ENCODE data around the gene CIITA.

CIITA gene

DNA sequence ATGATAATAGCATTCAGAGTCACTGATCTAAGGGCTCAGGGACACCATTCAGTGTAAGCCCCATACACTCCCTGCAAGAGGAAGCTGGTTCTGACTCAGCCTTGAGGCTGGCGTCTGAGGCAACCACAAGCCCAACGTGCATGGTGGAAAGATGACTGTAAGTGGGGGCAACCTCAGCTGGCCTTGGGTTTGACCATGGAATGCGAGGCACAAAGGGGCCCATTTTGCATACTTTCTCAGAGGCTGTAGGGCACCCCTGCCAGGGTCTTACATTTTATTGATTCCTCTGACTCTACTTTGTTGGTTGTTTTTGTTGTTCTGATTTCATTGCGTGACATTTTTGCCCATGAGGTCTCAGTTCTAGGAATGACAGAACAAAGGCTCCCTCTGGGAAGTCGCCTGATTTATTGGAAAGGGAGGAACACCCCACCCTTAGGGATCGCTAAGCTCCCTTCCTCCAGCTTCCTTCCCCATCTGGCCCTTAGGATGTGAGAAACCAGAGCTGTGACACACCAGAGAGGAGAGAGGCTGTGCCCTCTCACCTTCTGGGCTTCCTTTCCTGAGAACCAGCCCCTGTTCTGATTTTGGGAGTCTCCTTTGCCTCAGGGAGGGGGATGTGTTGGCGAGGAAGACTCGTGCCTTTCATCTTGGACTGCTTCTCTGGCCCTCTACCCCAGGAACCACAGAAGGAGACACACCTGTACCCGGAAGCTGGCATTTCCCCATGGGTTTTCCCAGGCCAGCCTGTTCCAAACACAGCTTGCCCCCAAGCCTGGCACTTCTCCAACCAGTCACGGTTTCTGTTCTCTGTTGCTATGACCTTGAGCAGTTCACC lies 5.6 kb upstream of the CIITA start:
- TF ChIP-seq, protein P1, sequence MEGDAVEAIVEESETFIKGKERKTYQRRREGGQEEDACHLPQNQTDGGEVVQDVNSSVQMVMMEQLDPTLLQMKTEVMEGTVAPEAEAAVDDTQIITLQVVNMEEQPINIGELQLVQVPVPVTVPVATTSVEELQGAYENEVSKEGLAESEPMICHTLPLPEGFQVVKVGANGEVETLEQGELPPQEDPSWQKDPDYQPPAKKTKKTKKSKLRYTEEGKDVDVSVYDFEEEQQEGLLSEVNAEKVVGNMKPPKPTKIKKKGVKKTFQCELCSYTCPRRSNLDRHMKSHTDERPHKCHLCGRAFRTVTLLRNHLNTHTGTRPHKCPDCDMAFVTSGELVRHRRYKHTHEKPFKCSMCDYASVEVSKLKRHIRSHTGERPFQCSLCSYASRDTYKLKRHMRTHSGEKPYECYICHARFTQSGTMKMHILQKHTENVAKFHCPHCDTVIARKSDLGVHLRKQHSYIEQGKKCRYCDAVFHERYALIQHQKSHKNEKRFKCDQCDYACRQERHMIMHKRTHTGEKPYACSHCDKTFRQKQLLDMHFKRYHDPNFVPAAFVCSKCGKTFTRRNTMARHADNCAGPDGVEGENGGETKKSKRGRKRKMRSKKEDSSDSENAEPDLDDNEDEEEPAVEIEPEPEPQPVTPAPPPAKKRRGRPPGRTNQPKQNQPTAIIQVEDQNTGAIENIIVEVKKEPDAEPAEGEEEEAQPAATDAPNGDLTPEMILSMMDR (conservative IDR thresholded peaks at IDR 0.05; ENCODE audit: low read depth, low read length), result no peak
- no peak overlapping the region for H3K4me3 ChIP-seq (ENCODE audit: low read depth, low read length)
- peak; percentile 78 for DNase-seq (ENCODE audit: low read depth)

DNA sequence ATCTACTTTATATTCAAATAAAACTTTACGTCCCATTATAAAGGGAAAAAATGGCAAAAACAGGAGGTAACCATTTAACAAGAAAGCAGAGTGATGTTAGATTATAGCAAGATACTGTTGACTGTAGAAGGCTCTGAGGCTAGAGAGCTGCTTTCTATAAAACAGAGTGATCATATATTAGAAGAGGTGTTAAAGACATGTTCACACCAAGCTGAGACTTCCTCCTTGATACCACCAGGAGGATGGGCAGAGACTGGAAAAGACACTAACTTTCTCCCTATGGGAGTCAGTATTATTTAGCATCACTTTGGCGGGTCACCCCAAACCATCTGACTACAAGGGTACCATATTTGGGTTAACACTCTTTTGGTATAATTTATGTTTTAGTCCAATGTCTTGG lies 687 bp upstream of the CIITA start:
- TF ChIP-seq, protein P1 (conservative IDR thresholded peaks at IDR 0.05; ENCODE audit: low read depth, low read length), result no peak
- DNase-seq (ENCODE audit: low read depth), result no peak
- H3K4me3 ChIP-seq (ENCODE audit: low read depth, low read length), result no peak overlapping the region

DNA sequence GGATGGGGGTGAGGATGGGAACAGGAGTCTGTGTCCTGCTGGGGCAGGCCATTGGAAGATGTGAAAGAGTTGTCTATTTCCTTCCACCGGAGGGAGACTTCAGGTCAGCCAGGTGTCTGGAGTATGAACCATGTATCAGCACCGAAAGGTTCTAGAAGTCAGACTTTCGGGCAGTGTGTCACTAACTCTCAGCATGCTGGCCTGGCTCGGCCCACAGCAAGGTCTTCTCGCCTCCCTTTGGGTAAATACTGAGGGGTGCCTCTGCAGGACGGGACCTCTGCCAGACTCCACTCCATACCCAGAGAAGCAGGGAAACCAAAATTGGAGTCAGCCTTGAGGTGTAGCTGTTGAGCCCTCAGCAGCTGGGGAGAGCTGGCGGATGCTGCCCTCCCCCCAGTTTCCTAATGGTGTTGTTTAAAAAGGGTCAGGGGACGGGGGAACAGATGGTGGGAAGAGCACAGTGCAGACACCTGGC lies 507 bp downstream of the CIITA start:
- TF ChIP-seq, protein P1 (conservative IDR thresholded peaks at IDR 0.05; ENCODE audit: low read depth, low read length), result no peak
- H3K4me3 ChIP-seq (ENCODE audit: low read depth, low read length), result no peak overlapping the region
- DNase-seq (ENCODE audit: low read depth), result no peak

DNA sequence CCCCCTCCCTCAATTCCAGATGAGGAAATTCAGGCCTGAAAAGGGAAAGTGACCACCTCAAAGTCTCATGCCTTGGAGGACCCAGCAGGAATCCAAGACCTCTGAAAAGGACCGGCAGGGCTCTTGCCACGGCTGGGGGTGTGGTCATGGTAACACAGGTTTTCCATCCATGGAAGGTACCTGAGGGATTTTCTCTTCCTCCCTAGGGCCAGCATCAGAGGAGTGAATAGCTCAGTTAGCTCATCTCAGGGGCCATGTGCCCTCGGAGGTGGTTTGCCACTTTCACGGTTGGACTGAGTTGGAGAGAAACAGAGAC lies 1.3 kb downstream of the CIITA start:
- no peak for DNase-seq (ENCODE audit: low read depth)
- TF ChIP-seq, protein P1 (conservative IDR thresholded peaks at IDR 0.05; ENCODE audit: low read depth, low read length), result no peak
- no peak overlapping the region for H3K4me3 ChIP-seq (ENCODE audit: low read depth, low read length)

DNA sequence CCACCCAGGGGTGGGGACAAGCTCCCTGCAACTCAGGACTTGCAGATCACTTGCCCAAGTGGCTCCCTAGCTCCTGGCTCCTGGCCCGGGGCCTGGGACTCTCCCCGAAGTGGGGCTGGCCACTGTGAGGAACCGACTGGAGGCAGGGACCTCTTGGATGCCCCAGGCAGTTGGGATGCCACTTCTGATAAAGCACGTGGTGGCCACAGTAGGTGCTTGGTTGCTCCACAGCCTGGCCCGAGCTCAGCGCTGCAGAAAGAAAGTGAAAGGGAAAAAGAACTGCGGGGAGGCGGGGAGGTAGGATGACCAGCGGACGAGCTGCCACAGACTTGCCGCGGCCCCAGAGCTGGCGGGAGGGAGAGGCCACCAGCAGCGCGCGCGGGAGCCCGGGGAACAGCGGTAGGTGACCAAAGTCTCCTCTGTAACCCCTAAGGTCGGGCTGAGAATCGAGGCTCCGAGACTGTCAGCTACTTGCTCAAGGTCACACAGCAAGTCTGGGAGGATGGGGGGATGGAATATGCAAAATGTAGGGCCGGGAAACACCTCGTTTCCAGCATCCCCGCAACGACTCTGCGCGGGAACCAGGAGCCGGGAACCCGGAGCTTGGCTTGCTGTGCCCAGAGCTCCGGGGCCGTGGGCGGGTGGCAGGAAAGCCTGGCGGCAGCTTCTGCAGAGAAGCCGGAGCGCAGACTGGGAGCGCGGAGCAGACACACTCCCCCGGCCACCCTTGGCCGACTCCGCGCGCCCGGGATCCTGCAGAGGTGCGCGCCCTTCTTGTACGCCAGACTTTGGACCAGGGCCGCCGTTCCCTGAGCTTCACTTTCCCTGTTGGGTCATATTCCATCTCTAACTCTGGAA lies 1.9 kb downstream of the CIITA start:
- peak overlapping the region; percentile 51 for H3K4me3 ChIP-seq (ENCODE audit: low read depth, low read length)
- peak; percentile 47 for DNase-seq (ENCODE audit: low read depth)
- TF ChIP-seq, protein P1 (conservative IDR thresholded peaks at IDR 0.05; ENCODE audit: low read depth, low read length), result no peak

DNA sequence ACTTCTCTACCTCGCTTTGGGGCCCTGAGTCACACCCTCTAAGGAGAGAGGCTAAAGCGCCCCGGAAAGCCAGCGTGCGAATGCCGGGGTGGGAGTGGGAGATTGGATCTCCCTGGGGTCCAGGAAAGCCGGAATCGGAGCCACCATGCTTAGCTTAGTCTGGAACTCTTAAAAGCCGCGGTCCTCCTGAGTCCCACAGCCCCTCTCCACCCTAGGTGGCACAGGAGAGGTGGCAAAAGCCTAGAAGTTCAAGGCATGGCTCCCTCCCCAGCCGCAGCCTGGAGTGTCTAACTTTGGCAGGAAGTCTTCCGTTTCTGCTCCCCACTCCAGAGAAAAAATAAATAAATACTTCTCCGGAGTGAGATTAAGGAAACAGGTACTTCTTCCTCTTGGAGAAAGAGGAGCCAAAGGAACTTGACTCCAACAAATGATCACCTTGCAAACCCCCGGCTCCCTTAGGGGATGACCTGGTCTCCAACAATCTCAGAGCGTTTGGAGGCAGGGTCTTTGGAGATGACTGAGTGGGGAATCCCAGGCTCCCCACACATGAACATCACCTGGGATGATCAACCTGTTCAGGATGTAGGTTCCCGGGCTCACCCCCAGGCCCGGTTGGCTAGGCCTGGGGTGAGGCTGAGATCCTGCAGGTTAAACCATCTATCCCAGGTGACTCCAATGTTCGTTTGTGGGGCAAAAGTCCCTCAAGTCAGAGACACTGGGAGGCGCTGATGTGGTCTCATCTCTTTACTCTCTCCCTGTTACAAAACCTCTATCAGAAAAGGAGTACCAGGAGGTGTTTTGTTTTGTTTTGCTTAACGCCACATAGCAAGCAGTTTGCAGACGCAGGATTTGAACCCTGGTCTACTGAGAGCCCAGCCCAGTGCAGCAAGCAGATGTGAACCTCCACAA lies 2.9 kb downstream of the CIITA start:
- TF ChIP-seq, protein P1 (conservative IDR thresholded peaks at IDR 0.05; ENCODE audit: low read depth, low read length), result no peak
- DNase-seq (ENCODE audit: low read depth), result no peak
- no peak overlapping the region for H3K4me3 ChIP-seq (ENCODE audit: low read depth, low read length)
